Jurkat, Clone E6-1 (cell line): ENCODE results near the gene CRTAC1.
A peak's percentile ranks its signal among the peaks of the same experiment; 100 is the strongest.

Experiments used
- DNase-seq: peaks from one replicate; pipeline ENCODE4 v3.0.0-alpha.2; 2011; ENCODE audit warnings: low read depth, low spot score
- H3K4me3 ChIP-seq: 2 replicates; pipeline ENCODE4 v1.5.1; 2011; ENCODE audit warnings: mild to moderate bottlenecking, low read length, control low read depth, moderate library complexity

The CRTAC1 gene

GRCh38 chr10:97932932-97933530, 97.4 kb downstream of the CRTAC1 start:
- no peak overlapping the region for H3K4me3 ChIP-seq
- no peak for DNase-seq

DNA sequence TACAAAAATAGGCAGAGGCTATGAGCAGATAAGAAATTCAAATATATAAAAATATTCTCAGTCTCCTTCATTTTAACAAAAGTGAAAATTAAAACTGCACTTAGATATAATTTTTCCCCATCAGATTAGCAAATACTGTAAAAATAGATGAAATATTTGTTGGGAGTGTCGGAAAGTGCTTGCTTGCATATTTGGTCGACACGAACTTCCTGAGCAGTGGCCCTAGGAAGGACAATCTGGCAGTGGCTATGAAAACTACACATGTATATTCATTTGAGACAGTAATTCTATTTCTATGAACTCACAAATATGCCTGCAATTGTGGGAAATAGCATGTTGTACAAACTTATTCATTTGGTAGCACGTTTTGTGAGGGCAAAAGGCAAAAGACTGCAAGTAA, 99.4 kb downstream of the CRTAC1 start:
- DNase-seq = no peak
- H3K4me3 ChIP-seq = no peak overlapping the region

- no peak overlapping the region for H3K4me3 ChIP-seq
- DNase-seq = no peak
Measured at GRCh38 chr10:97928897-97929296, 101.5 kb downstream of the CRTAC1 start.

GRCh38 chr10:97927622-97928021, 102.8 kb downstream of the CRTAC1 start:
- no peak overlapping the region for H3K4me3 ChIP-seq
- DNase-seq = no peak

DNA sequence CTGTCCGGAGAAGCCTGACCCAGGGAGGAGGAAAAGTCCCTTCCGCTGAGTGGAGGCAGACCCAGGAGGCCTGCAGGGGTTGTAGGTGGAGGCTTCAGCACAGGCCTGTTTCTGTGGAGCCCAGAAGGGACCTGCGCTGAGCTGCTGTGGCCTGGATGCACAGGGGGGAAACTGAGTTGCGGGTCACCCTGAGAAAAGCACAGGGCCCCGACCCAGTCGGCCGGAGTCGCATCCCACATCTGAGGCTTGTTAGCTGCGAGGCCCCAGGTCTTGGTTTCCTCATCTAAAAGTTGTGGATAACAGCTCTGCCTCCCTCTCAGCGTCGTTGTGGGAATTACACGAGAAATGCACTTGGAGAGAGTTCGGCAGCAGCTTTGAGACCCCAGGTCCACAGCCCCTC, 104.4 kb downstream of the CRTAC1 start:
- no peak for DNase-seq
- no peak overlapping the region for H3K4me3 ChIP-seq

DNA sequence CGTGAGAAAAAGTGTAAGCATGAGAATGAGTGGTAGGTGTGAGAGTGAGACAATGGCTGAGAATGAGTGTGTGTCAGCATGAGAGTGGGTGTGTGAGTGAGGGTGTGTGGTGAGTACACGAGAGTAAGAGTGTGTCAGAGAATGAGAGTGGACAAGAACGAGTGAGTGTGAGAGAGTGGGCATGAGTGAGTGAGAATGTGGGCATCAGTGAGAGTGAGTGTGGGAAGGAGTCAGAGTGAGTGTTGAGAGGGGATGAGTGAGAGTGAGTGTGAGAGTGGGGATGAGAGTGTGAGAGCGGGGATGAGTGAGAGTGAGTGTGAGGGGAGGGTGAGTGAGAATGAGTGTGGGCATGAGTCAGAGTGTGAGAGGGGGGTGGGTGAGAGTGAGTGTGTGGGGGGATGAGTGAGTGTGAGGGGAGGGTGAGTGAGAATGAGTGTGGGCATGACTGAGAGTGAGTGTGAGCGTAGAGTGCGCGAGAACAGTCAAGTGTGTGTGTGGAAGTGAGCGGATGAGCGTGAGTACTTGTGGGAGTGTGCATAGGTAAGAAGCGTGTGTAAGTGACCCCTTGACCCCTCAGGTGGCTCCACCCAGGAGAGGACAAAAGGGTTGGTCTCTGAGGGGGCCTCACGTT, 105.0 kb downstream of the CRTAC1 start:
- no peak for DNase-seq
- no peak overlapping the region for H3K4me3 ChIP-seq

DNA sequence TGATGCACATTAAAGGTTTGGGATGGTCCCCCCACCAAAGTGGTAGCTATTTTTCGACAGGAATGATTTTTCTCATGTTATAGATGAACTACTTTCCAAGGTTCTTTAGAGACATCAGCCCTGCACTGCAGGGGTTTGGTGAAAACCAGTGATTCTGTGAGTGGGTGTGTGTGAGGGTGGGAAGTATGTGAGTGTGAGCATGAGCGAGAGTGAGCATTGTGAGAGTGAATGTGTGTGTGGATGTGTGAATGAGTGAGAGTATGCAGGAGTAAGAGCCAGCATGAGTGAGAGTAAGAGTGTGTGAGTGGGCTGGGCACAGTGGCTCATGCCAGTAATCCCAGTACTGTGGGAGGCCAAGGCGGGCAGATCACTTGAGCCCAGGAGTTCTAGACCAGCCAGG, 105.7 kb downstream of the CRTAC1 start:
- H3K4me3 ChIP-seq = no peak overlapping the region
- no peak for DNase-seq

GRCh38 chr10:97923476-97923875, 106.9 kb downstream of the CRTAC1 start:
- no peak for DNase-seq
- no peak overlapping the region for H3K4me3 ChIP-seq

DNA sequence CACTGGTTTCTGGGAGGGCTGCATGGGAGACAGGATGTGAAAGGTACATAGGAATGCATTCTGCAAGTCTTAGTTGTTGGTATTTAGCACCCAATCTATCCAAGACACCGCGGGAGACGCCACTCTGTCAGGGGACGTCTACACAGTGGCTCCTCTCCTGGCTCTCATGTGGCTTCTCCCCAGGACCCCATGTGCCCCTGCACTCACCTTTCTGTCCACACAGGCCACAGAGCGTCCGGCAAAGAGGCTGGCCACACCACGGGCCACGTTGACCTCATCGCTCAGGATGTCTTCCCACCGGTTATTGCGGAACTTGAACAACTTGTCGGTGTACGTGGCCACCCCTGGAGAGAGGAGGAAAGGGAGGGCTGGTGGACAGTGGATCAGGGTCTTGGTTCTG, 107.4 kb downstream of the CRTAC1 start:
- no peak for DNase-seq
- H3K4me3 ChIP-seq = no peak overlapping the region

DNA sequence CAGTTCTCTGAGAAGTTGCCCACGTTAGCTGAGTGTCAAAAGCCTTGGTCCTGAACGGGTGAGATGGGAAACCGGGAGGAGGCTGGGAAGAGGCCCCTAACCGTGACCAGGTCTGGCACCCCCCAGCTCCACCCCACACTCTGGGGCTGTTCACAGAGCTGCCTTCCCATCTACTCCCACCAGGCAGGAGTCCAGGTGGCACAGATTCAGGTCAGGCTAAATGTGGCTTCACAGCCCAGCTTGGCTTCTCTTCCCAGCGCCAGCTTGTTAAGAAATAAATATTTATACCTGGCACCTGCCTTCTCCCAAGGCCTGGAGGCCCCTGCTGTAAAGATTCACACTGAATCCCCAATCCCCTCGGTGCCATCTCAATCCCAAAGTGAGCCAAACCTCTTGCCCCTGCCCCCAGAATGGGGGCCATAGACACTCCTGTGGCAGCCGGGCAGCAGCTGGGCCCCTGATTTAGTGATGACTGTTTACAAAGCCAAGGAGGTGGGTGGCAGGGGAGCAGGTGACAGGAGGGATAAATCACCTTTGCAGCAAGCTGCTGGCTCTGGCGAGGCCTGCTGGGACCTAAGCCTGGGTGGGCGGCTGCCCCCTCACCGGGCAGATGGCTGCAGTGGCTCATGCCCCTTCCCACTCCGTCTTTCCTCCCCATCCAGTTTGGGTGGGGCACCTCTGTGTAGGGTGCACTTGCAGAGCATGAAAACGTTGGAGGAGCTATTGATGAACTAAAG, 108.2 kb downstream of the CRTAC1 start:
- no peak for DNase-seq
- H3K4me3 ChIP-seq = no peak overlapping the region

GRCh38 chr10:97921581-97922021, 108.8 kb downstream of the CRTAC1 start:
- DNase-seq = no peak

GRCh38 chr10:97920865-97921264, 109.6 kb downstream of the CRTAC1 start:
- DNase-seq = no peak

More at GRCh38 chr10:97921581-97922021, 108.8 kb downstream of the CRTAC1 start:
- H3K4me3 ChIP-seq = no peak overlapping the region

GRCh38 chr10:97919012-97919411, 111.4 kb downstream of the CRTAC1 start:
- H3K4me3 ChIP-seq = no peak overlapping the region
- peak; percentile 23 for DNase-seq

More at GRCh38 chr10:97920865-97921264, 109.6 kb downstream of the CRTAC1 start:
- no peak overlapping the region for H3K4me3 ChIP-seq

DNA sequence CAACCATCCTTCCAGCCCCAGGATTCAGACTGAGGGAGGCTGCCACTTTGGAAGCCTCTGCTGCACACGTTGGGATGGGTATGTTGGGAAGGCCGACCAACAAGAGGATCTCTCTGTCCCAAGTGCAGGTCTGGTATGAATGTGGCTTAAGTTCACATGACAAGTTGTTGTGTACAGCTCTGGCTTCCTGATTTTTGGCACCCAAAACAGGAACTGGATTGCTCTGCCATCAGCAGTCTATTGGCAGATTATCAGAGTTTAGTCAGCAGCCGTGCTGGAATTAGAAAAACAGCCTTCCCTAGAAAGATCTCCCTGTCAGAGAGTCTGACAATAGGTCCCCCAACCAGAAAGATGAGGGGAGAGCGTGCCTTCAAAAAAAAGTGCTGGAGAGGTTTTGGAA, 113.8 kb downstream of the CRTAC1 start:
- H3K4me3 ChIP-seq = no peak overlapping the region
- no peak for DNase-seq

DNA sequence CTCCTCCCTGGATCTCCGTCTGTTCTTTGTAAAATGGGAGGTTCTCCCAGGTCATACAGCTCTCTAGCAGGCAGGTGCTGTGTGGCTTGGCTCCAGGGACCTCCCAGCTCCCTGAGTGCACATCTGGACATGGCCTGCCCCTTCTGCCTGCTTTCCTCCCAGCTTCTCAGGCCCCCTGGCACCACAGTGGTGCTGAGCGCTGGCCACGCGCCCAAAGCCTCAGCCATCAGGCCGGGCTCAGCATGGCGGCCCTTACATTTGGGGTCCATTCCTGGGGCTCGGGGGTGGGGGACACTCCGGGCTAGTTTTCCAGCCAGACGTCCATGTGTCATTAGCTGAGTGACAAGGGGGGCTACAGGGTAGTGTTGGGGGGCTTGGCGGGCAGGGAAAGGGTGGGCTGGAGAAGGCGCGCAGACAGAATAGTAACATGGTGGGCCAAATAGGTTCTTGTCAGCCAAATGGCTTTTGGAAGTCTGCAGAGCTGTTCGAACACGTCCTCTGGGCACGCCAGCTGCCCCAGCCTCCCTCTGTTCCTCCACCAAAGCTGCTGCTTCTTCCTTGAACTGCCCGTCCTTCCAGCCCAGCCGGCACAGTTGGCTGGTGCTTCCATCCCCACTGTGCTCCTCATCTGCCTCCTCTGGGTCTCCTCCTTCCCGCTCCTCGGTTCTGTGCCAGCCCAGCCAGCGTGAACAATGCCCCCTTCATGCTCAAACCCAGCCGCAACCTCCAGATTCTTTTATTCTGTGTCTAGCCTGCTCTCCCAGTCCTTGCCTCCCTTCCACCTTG, 114.9 kb downstream of the CRTAC1 start:
- H3K4me3 ChIP-seq = no peak overlapping the region
- no peak for DNase-seq

DNA sequence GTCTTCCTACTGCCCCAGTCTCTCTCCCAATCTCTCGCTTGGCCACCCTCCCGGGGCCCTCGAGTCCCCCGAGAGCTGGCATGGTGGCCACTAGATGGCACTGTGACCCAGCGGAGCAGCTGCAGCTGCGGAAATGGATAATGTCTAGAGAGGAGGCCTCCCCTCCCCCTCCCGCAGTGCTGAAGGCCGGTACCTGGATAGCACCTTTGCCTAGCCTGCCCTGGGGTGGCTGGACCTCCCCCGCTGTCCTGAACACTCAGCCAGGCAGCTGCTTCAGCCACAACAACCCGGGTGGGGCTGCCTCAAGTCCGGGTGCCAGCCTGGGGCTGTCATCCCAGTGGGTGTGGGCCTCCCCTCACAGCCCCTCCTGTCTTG, 115.6 kb downstream of the CRTAC1 start:
- no peak overlapping the region for H3K4me3 ChIP-seq
- DNase-seq = peak; percentile 47

DNA sequence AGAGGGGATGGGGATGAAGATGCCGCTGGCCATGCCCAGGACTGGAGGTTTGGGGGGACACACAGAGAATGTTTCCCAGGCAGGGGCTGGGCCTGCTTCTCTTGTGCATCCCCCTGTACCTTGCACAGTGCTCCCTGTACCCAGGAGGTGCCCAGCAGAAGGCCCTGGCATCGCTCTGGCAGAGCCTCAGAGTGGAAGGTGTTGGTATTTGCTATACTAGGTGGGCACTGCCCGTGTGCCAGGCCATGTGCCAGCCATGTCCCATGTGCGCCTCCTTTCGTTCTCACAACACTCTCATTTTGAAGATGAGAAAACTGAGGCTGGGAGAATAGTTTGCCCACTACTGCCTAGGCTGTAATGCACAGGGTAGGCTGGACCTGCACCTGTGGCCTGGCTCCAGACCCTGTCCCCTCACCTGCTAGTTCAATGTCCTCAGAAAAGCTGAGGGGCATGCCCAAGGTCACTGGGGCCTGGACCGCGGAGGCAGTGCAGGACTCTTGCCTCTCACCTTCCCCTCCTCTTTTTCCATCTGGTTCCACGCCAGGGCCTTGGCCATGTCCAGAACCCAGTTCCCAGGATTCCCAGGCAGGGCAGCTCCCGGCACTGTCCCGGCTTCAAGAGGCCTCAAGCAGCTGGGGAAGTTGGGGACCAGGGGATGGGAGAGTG, 116.1 kb downstream of the CRTAC1 start:
- DNase-seq = no peak
- H3K4me3 ChIP-seq = no peak overlapping the region

DNA sequence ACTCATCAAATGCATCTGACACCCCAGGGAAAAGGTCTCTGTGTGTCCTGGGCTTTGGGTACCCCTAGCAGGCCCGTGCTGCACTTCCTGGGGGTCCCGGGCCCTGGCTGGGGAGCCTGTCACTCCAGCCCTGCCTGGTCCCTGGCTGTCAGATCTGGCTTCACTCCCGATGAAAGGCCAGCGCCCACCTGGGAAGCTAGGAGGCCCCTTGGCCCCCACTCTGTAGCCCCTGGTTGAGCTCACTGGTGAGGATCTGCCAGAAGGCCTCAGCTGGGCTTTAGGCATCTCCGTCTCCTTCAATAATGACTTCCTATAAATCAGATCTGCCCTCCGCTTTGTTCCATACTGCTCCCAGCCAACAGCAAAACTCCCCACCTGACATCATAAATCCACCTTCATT, 116.8 kb downstream of the CRTAC1 start:
- H3K4me3 ChIP-seq = no peak overlapping the region
- no peak for DNase-seq

- no peak for DNase-seq
- H3K4me3 ChIP-seq = no peak overlapping the region
Measured at GRCh38 chr10:97913193-97913592, 117.2 kb downstream of the CRTAC1 start.
